Colon (tissue), 2 donors: ENCODE results near the gene SNRPD3.
"Not testable (repeated sequence)": the region's sequence is repeated elsewhere in the genome, so short reads cannot be mapped to it uniquely, and the experiment has no call there.

Experiments
- FAIRE-seq: peaks from 2 replicates; lab custom pipeline; 2012; peaks lifted over from hg19 to GRCh38; lab: Jason Lieb, UNC
- donor health status: control.
- donor health status: control.

SNRPD3 gene

DNA sequence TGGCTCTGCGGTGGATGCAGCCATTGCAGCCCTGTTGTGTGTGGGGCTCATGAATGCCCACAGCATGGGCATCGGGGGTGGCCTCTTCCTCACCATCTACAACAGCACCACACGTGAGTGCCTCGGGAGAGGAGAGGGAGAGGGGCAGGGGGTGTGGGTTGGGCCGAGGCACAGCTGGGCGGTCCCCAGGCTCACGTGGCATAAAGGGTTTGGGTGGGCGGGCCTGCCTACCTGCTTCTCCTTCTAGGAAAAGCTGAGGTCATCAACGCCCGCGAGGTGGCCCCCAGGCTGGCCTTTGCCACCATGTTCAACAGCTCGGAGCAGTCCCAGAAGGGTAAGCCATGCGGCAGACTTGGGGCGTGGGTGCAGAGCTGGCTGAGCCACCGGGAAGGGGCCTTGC lies 59.0 kb downstream of the SNRPD3 start:
- FAIRE-seq = not testable (repeated sequence)

DNA sequence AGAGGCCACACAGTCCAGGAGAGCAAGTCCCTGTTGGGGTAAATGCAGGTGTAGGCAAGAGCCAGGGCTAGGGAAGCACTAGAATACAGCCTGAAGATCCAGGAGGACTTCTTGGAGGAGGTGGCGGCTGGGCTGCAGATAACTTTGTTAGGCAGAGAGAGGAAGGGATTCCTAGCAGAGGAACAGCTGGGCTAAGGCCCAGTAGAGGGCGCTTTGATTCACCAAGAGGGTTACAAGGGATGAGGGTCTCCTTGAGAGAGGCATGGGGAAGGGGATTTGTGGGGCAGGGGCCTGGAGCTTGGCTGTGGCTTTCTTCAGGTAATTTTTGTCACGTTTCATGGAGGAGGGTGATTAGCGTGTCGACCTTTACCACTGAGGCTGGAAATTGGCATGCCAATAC lies 65.4 kb downstream of the SNRPD3 start:
- not testable (repeated sequence) for FAIRE-seq

DNA sequence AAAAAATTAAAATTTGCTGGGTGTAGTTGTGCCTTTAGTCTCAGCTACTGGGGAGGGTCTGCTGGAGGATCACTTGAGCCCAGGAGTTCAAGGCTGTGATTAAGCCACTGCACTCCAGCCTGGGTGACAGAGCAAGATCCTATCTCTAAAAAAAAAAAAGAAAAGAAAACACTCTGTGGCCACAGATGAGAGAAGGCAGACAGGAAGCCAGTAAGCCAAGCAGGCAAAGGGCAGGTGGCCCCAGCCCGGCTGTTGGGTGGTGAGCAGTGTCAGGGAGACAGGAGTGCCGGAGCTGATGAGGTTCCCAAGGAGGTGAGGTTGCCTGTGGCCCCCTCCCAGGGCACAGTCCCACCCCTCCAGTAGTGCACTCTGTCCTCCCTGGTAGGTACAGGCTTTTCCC lies 66.8 kb downstream of the SNRPD3 start:
- FAIRE-seq = not testable (repeated sequence)
